Astrocyte (in vitro differentiated cells and primary cell): ENCODE measurements around the gene CHAC1. TPM values are rescaled to one million over a fixed set of nuclear protein-coding genes. Genes with fewer than 3 reads are reported as not detected.

Experiments
- DNase-seq: peaks from one replicate; pipeline ENCODE4 v3.0.0-alpha.2; 2010; ENCODE audit warnings: low read depth
- FAIRE-seq: peaks from 2 replicates; lab custom pipeline; 2011; peaks lifted over from hg19 to GRCh38; lab: Jason Lieb, UNC
- H2AFZ ChIP-seq: 2 replicates; pipeline ENCODE4 v1.6.0; 2012; ENCODE audit warnings: low read depth, low read length, inconsistent platforms
- H3K27ac ChIP-seq: 2 replicates; pipeline ENCODE4 v1.5.1; 2011; ENCODE audit warnings: low read depth, low read length, inconsistent platforms
- H3K27me3 ChIP-seq: 2 replicates; pipeline ENCODE4 v1.6.0; 2011; ENCODE audit warnings: low read length, inconsistent platforms; ENCODE audit not compliant: insufficient read depth
- H3K36me3 ChIP-seq: 2 replicates; pipeline ENCODE4 v1.5.1; 2011; ENCODE audit warnings: low read length, inconsistent platforms; ENCODE audit not compliant: insufficient read depth
- H3K4me1 ChIP-seq: 2 replicates; pipeline ENCODE4 v1.5.1; 2011; ENCODE audit warnings: low read length, inconsistent platforms; ENCODE audit not compliant: insufficient read depth
- H3K4me2 ChIP-seq: 2 replicates; pipeline ENCODE4 v1.6.0; 2012; ENCODE audit warnings: low read length, inconsistent platforms
- H3K4me3 ChIP-seq: 2 replicates; pipeline ENCODE4 v1.5.1; 2011; ENCODE audit warnings: low read depth, mild to moderate bottlenecking, low read length, inconsistent platforms; ENCODE audit not compliant: insufficient read depth
- H3K79me2 ChIP-seq: 2 replicates; pipeline ENCODE4 v1.6.0; 2012; ENCODE audit warnings: mild to moderate bottlenecking, low read length, inconsistent platforms; ENCODE audit not compliant: insufficient read depth
- H3K9ac ChIP-seq: 2 replicates; pipeline ENCODE4 v1.6.0; 2012; ENCODE audit warnings: mild to moderate bottlenecking, low read length, inconsistent platforms
- H3K9me3 ChIP-seq: 2 replicates; pipeline ENCODE4 v1.5.1; 2012; ENCODE audit warnings: low read depth, mild to moderate bottlenecking, low read length, inconsistent platforms; ENCODE audit not compliant: insufficient read depth
- H4K20me1 ChIP-seq: 2 replicates; pipeline ENCODE4 v1.6.0; 2012; ENCODE audit warnings: low read length, inconsistent platforms; ENCODE audit not compliant: insufficient read depth
- H3K27ac Mint-ChIP-seq: one replicate; pipeline ENCODE4 v1.8.0; 2021; ENCODE audit warnings: mild to moderate bottlenecking, mixed read lengths; ENCODE audit not compliant: unreplicated experiment
- H3K27me3 Mint-ChIP-seq: one replicate; pipeline ENCODE4 v1.8.0; 2021; ENCODE audit warnings: low read depth, mixed read lengths; ENCODE audit not compliant: unreplicated experiment
- H3K36me3 Mint-ChIP-seq: one replicate; pipeline ENCODE4 v1.8.0; 2021; ENCODE audit warnings: low read depth, mixed read lengths; ENCODE audit not compliant: unreplicated experiment
- H3K4me1 Mint-ChIP-seq: one replicate; pipeline ENCODE4 v1.8.0; 2021; ENCODE audit warnings: low read depth, mixed read lengths; ENCODE audit not compliant: unreplicated experiment
- H3K4me3 Mint-ChIP-seq: one replicate; pipeline ENCODE4 v1.8.0; 2021; ENCODE audit warnings: mild to moderate bottlenecking, moderate library complexity, mixed read lengths; ENCODE audit not compliant: unreplicated experiment
- H3K9me3 Mint-ChIP-seq: one replicate; pipeline ENCODE4 v1.8.0; 2021; ENCODE audit warnings: mild to moderate bottlenecking, mixed read lengths; ENCODE audit not compliant: unreplicated experiment
- EZH2 ChIP-seq: IDR thresholded peaks from 2 replicates; pipeline ENCODE4 v1.6.1; 2012; ENCODE audit warnings: mild to moderate bottlenecking, low read length, inconsistent platforms; ENCODE audit not compliant: insufficient read depth
- total RNA-seq: library from RNA; stranded (reverse); gene quantifications from 2 replicates; pipeline ENCODE4 v1.2.1, GENCODE V29; 2021
- TF ChIP-seq, protein P1 (sequence below): IDR thresholded peaks from 2 replicates; pipeline ENCODE4 v1.5.1; 2011; ENCODE audit warnings: low read depth, mild to moderate bottlenecking, inconsistent platforms, low read length, moderate library complexity; ENCODE audit not compliant: insufficient read depth

Gene CHAC1
- total RNA-seq, 1 donor from 2014 or later, result 55.9 TPM

DNA sequence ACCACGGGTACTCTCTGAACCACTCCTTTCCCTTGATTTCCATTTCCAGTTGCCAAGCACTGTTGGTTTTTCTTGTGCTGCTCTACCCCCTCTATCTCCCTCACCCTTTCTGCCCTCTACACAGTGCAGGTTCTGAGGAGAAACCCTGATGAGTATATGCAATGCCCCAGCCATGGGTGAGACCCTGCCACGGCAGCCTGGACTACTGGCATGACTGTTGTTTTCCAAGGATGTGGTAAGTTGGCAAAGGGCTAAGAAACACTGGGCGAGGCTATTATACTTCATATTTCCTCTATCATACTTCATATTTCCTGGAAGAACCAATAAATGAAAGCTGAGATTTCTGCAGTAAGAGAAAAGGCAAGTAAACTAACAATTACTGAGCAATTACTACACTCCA is 27.9 kb downstream of the CHAC1 start:
- peaks cover 54% of the 10 kb centered on the region for H3K36me3 ChIP-seq
- H3K4me3 Mint-ChIP-seq, result no peak overlapping the region
- H3K27ac Mint-ChIP-seq, result no peak overlapping the region
- H3K4me1 Mint-ChIP-seq, result peaks cover 58% of the 10 kb centered on the region
- DNase-seq (no peak), FAIRE-seq (no peak)
- TF ChIP-seq, protein P1, sequence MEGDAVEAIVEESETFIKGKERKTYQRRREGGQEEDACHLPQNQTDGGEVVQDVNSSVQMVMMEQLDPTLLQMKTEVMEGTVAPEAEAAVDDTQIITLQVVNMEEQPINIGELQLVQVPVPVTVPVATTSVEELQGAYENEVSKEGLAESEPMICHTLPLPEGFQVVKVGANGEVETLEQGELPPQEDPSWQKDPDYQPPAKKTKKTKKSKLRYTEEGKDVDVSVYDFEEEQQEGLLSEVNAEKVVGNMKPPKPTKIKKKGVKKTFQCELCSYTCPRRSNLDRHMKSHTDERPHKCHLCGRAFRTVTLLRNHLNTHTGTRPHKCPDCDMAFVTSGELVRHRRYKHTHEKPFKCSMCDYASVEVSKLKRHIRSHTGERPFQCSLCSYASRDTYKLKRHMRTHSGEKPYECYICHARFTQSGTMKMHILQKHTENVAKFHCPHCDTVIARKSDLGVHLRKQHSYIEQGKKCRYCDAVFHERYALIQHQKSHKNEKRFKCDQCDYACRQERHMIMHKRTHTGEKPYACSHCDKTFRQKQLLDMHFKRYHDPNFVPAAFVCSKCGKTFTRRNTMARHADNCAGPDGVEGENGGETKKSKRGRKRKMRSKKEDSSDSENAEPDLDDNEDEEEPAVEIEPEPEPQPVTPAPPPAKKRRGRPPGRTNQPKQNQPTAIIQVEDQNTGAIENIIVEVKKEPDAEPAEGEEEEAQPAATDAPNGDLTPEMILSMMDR, result no peak
- no peak for TF ChIP-seq EZH2
- H3K36me3 Mint-ChIP-seq, result peaks cover 40% of the 10 kb centered on the region
- H4K20me1 ChIP-seq, result no peaks in the 10 kb centered on the region
- H3K4me1 ChIP-seq, result peaks cover 40% of the 10 kb centered on the region
- H3K27ac ChIP-seq, result no peak overlapping the region
- H3K4me2 ChIP-seq, result no peak overlapping the region
- no peak overlapping the region for H2AFZ ChIP-seq
- no peaks in the 10 kb centered on the region for H3K9me3 Mint-ChIP-seq
- H3K4me3 ChIP-seq, result no peak overlapping the region
- no peak overlapping the region for H3K9ac ChIP-seq
- H3K27me3 Mint-ChIP-seq, result no peaks in the 10 kb centered on the region
- H3K79me2 ChIP-seq, result no peaks in the 10 kb centered on the region
- H3K27me3 ChIP-seq, result no peaks in the 10 kb centered on the region
- H3K9me3 ChIP-seq, result no peaks in the 10 kb centered on the region

DNA sequence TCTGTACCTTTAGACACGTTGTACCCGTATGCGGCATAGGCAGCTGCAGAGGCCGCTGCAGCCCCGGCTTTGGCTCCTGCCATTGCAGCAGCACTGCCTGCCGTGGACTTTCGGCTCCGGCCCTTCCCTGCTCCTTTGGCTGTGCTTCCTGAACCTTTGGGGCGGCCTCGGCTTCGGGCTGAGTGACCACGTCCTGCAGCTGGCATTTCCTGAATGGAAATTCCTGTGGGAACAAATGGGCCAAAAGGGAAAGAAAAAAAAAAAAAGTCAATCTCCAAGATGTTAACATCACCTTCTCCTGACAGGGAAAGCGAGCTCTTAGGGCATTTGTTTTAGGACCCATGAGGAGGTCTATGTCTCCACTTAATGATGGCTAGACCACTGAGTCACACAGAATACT is 29.6 kb downstream of the CHAC1 start:
- Mint-ChIP-seq H3K27ac (peak overlapping the region; percentile 82), H3K36me3 (peaks cover 44% of the 10 kb centered on the region), H3K4me1 (peaks cover 52% of the 10 kb centered on the region), H3K4me3 (no peak overlapping the region), H3K9me3 (no peaks in the 10 kb centered on the region), H3K27me3 (no peaks in the 10 kb centered on the region)
- peak overlapping the region; percentile 62 for H3K4me2 ChIP-seq
- H3K36me3 ChIP-seq, result peaks cover 55% of the 10 kb centered on the region
- no peaks in the 10 kb centered on the region for H3K9me3 ChIP-seq
- no peaks in the 10 kb centered on the region for H3K27me3 ChIP-seq
- H3K9ac ChIP-seq, result peak overlapping the region; percentile 40
- TF ChIP-seq, protein P1, result no peak
- TF ChIP-seq EZH2, result no peak
- peaks cover 40% of the 10 kb centered on the region for H3K4me1 ChIP-seq
- peak; percentile 86 for DNase-seq
- H4K20me1 ChIP-seq, result no peaks in the 10 kb centered on the region
- H3K79me2 ChIP-seq, result no peaks in the 10 kb centered on the region
- peak overlapping the region; percentile 91 for H3K27ac ChIP-seq
- no peak overlapping the region for H2AFZ ChIP-seq
- peak overlapping the region; percentile 26 for H3K4me3 ChIP-seq
- peak; percentile 83 for FAIRE-seq

DNA sequence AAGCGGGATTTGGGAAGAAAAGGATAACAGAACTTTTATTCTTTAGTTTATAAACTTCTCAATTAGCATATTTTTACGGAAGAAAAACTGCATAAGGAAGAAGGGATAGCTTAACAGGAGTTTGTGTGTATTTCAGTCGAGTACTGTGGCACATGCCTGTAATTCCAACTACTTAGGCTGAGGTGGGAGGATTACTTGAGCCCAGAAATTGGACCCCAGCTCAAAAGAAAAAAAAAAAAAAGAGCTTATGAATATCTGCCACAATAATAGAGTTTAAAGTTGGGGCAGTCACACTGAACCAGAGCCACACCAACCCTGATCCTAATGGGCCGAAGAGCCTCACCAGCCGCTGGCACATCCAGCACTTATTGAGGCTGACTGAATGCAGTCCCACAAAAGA is 31.1 kb downstream of the CHAC1 start:
- H3K36me3 ChIP-seq, result peaks cover 49% of the 10 kb centered on the region
- Mint-ChIP-seq H3K36me3 (peaks cover 43% of the 10 kb centered on the region), H3K27ac (peak overlapping the region; percentile 69)

More for the DNA sequence above, 31.1 kb downstream of the CHAC1 start:
- Histone ChIP-seq H4K20me1 (no peaks in the 10 kb centered on the region), H2AFZ (no peak overlapping the region), H3K4me1 (peaks cover 40% of the 10 kb centered on the region), H3K27ac (peak overlapping the region; percentile 91), H3K9ac (peak overlapping the region; percentile 24), H3K4me2 (peak overlapping the region; percentile 28), H3K79me2 (peaks cover 2% of the 10 kb centered on the region), H3K9me3 (no peaks in the 10 kb centered on the region), H3K4me3 (no peak overlapping the region), H3K27me3 (no peaks in the 10 kb centered on the region)
- H3K27me3 Mint-ChIP-seq, result no peaks in the 10 kb centered on the region
- H3K4me1 Mint-ChIP-seq, result peaks cover 52% of the 10 kb centered on the region
- H3K9me3 Mint-ChIP-seq, result no peaks in the 10 kb centered on the region
- DNase-seq, result no peak
- TF ChIP-seq, protein P1, result no peak
- TF ChIP-seq EZH2, result no peak
- no peak for FAIRE-seq
- H3K4me3 Mint-ChIP-seq, result no peak overlapping the region
